K562 (cell line): ENCODE data around the gene ZNF224. TPM values are rescaled to one million over a fixed set of nuclear protein-coding genes. Genes with fewer than 3 reads are reported as not detected.

ENCODE experiments used
- ADNP ChIP-seq: fragments of 200-800 bp; sonication (Bioruptor generic); IDR thresholded peaks from 2 replicates; pipeline ENCODE4 v1.6.1; 2016; ENCODE audit warnings: missing genetic modification characterization, missing compliant biosample characterization
- ATF1 ChIP-seq, 2 experiments: fragments of 450-650 bp in 1 of 2; IDR thresholded peaks; 2 replicates each; pipeline ENCODE4 v1.6.1; 2016; ENCODE audit warnings: missing compliant biosample characterization in 1 of 2, missing genetic modification characterization in 1 of 2
- GABPB1 ChIP-seq: sonication (generic); formaldehyde crosslinking; IDR thresholded peaks from 2 replicates; pipeline ENCODE4 v1.8.0; 2022; ENCODE audit warnings: mild to moderate bottlenecking, missing genetic modification reagents
- HDAC1 ChIP-seq, 2 experiments: fragments of 450-650 bp; IDR thresholded peaks; 2 replicates each; pipeline ENCODE4 v1.6.1; 2016 to 2017; ENCODE audit warnings: inconsistent platforms in 1 of 2, mild to moderate bottlenecking in 1 of 2, moderate library complexity in 1 of 2
- HDAC6 ChIP-seq: IDR thresholded peaks from 2 replicates; pipeline ENCODE4 v1.6.1; 2012; ENCODE audit warnings: low read depth, mild to moderate bottlenecking, control low read depth, inconsistent platforms, low read length, moderate library complexity
- HSF4 ChIP-seq: fragments of 250-450 bp; sonication (Bioruptor Pico); IDR thresholded peaks from 2 replicates; pipeline ENCODE4 v2.1.2; 2022; ENCODE audit warnings: mild to moderate bottlenecking, moderate library complexity, borderline replicate concordance
- KDM5B ChIP-seq: fragments of 200-600 bp; sonication (generic); IDR thresholded peaks from 2 replicates; pipeline ENCODE4 v1.6.1; 2012; ENCODE audit warnings: low read depth, mild to moderate bottlenecking, moderate library complexity, low read length, control low read depth, inconsistent platforms; ENCODE audit not compliant: insufficient replicate concordance
- MLLT1 ChIP-seq, 2 experiments: fragments of 450-650 bp; IDR thresholded peaks; 2 replicates each; pipeline ENCODE4 v1.6.1; 2016
- NKRF ChIP-seq: fragments of 450-650 bp; IDR thresholded peaks from 2 replicates; pipeline ENCODE4 v1.6.1; 2016; ENCODE audit warnings: borderline replicate concordance
- POLR2A ChIP-seq: fragments of 450-650 bp; conservative IDR thresholded peaks from 2 replicates; pipeline ENCODE4 v1.6.1; 2016
- PPARD ChIP-seq: fragments of 250-450 bp; sonication (Bioruptor Pico); IDR thresholded peaks from 2 replicates; pipeline ENCODE4 v1.8.0; 2022; ENCODE audit warnings: inconsistent platforms, mild to moderate bottlenecking, moderate library complexity
- RBM14 ChIP-seq: fragments of 200-400 bp; formaldehyde crosslinking; IDR thresholded peaks from 2 replicates; pipeline ENCODE4 v1.6.1; 2018; ENCODE audit warnings: low read depth, mild to moderate bottlenecking, low read length, moderate library complexity, borderline replicate concordance; ENCODE audit not compliant: insufficient read depth
- RCOR1 ChIP-seq, 2 experiments: IDR thresholded peaks; 2 replicates each; pipeline ENCODE4 v1.6.1; 2012; ENCODE audit warnings: low read depth in 2 of 2, low read length in 2 of 2, borderline replicate concordance in 1 of 2, improper control_type of control experiment in 1 of 2
- SMAD3 ChIP-seq: fragments of 450-650 bp; formaldehyde crosslinking; conservative IDR thresholded peaks from 2 replicates; pipeline ENCODE4 v1.4.0; 2020; ENCODE audit warnings: mild to moderate bottlenecking
- SMAD4 ChIP-seq: fragments of 250-450 bp; sonication (Bioruptor Pico); conservative IDR thresholded peaks from 2 replicates; pipeline ENCODE4 v1.8.0; 2021; ENCODE audit warnings: inconsistent platforms, mild to moderate bottlenecking, moderate library complexity
- TAF1 ChIP-seq: IDR thresholded peaks from 2 replicates; pipeline ENCODE4 v1.6.1; 2011; ENCODE audit warnings: mild to moderate bottlenecking, low read length, moderate library complexity; ENCODE audit not compliant: insufficient read depth, control insufficient read depth, severe bottlenecking; ENCODE audit errors: extremely low read depth
- TCF7 ChIP-seq: sonication (generic); IDR thresholded peaks from 2 replicates; pipeline ENCODE4 v1.6.1; 2016; ENCODE audit warnings: antibody characterized with exemption, borderline replicate concordance
- TCFL5 ChIP-seq: fragments of 250-450 bp; sonication (Bioruptor Pico); conservative IDR thresholded peaks from 2 replicates; pipeline ENCODE4 v1.6.1; 2021; ENCODE audit warnings: mild to moderate bottlenecking, moderate library complexity, matching md5 sums
- ZBTB2 ChIP-seq: fragments of 450-650 bp; IDR thresholded peaks from 2 replicates; pipeline ENCODE4 v1.6.1; 2016; ENCODE audit warnings: antibody characterized with exemption
- ZFP1 ChIP-seq: fragments of 450-650 bp; formaldehyde crosslinking; IDR thresholded peaks from 2 replicates; pipeline ENCODE4 v1.4.0; 2020; ENCODE audit warnings: mild to moderate bottlenecking, mixed read lengths
- ZFPM2 ChIP-seq: fragments of 250-450 bp; sonication (Bioruptor Pico); IDR thresholded peaks from 2 replicates; pipeline ENCODE4 v1.5.1; 2022; ENCODE audit warnings: mild to moderate bottlenecking
- ZNF253 ChIP-seq: fragments of 250-450 bp; sonication (Bioruptor Pico); conservative IDR thresholded peaks from 2 replicates; pipeline ENCODE4 v1.6.1; 2021; ENCODE audit warnings: mild to moderate bottlenecking
- ZNF785 ChIP-seq: fragments of 250-450 bp; sonication (Bioruptor Pico); IDR thresholded peaks from 2 replicates; pipeline ENCODE4 v1.4.0; 2020; ENCODE audit warnings: mild to moderate bottlenecking
- polyA plus RNA-seq, 8 experiments: library from polyadenylated mRNA; depleted of rRNA in 4 of 8; stranded (reverse) in 5 of 8; unstranded in 3 of 8; fragments of >200 nt; fragmentation: Nextera tagmentation in 2 of 8; fragmentation: Illumina TruSeq in 1 of 8; extraction: Ambion mirVana in 2 of 8; extraction: Trizol in 1 of 8; gene quantifications; 2 replicates each; pipeline versions ENCODE4 v1.2.1 to v1.2.3, GENCODE V29; 2011 to 2014; ENCODE audit warnings: inconsistent platforms in 1 of 8, missing spikeins in 1 of 8
- total RNA-seq, 7 experiments: library from RNA; depleted of rRNA in 6 of 7; stranded (reverse); fragments of >200 nt in 6 of 7; fragmentation: Illumina TruSeq in 2 of 7; extraction: Trizol in 2 of 7; gene quantifications; 2 replicates each; pipeline versions ENCODE4 v1.2.1 to v1.2.3, GENCODE V29; 2011 to 2021; ENCODE audit warnings: low replicate concordance in 1 of 7

ZNF224 gene
- total and polyA plus RNA-seq, 9 of the 15 experiments (the other 6 are each of a cell fraction or from before 2014, with no cell fraction given), result 4.4 to 15.6 (median 10.0) TPM

- TF ChIP-seq POLR2A (peak; percentile 45; the same call in 1 of the 2 replicates), MLLT1 (IDR thresholded peaks at IDR 0.05) (0 out of 4 replicates have a peak, but pooled peaks of 1 of the 2 experiments have one; percentile 35), ZNF785 (CRISPR knock-in tag) (no peak), ZBTB2 (no peak), NKRF (peak; percentile 21; the same call in 1 of the 2 replicates), SMAD4 (CRISPR knock-in tag) (no peak), TCF7 (no peak), KDM5B (no peak), TAF1 (peak; percentile 33), ZFP1 (no peak), RBM14 (no peak), PPARD (no peak), HDAC1 (IDR thresholded peaks at IDR 0.05) (no peak), HDAC6 (no peak), TCFL5 (CRISPR knock-in tag) (no peak), RCOR1 (IDR thresholded peaks at IDR 0.05; ENCODE audit: borderline replicate concordance in 1 of 2, low read depth in 2 of 2, low read length in 2 of 2) (peak in 1 of 2 experiments; percentile 52; a peak in 1 of 4 replicates), SMAD3 (no peak), GABPB1 (peak; percentile 66; the same call in 1 of the 2 replicates), ZNF253 (no peak), ATF1 (CRISPR knock-in tag; IDR thresholded peaks at IDR 0.05) (no peak), ATF1 (tag; IDR thresholded peaks at IDR 0.05) (0 out of 2 replicates have a peak, but pooled peaks have one; percentile 25), ADNP (tag) (peak; percentile 95), HSF4 (CRISPR knock-in tag) (no peak), ZFPM2 (CRISPR knock-in tag) (no peak)
Observed at GRCh38 chr19:44141191-44142058, 47.3 kb downstream of the ZNF224 start, which contains the start of gene ZNF234 (continued).
